ENCODE results near the gene DLGAP4. TPM values are rescaled to one million over a fixed set of nuclear protein-coding genes. Genes with fewer than 3 reads are reported as not detected.

The DLGAP4 gene
- total and polyA plus RNA-seq, 2 of the 13 experiments (the other 11 are each of a cell fraction or from before 2014, with no cell fraction given) = 15.2 to 26.7 TPM

DNA sequence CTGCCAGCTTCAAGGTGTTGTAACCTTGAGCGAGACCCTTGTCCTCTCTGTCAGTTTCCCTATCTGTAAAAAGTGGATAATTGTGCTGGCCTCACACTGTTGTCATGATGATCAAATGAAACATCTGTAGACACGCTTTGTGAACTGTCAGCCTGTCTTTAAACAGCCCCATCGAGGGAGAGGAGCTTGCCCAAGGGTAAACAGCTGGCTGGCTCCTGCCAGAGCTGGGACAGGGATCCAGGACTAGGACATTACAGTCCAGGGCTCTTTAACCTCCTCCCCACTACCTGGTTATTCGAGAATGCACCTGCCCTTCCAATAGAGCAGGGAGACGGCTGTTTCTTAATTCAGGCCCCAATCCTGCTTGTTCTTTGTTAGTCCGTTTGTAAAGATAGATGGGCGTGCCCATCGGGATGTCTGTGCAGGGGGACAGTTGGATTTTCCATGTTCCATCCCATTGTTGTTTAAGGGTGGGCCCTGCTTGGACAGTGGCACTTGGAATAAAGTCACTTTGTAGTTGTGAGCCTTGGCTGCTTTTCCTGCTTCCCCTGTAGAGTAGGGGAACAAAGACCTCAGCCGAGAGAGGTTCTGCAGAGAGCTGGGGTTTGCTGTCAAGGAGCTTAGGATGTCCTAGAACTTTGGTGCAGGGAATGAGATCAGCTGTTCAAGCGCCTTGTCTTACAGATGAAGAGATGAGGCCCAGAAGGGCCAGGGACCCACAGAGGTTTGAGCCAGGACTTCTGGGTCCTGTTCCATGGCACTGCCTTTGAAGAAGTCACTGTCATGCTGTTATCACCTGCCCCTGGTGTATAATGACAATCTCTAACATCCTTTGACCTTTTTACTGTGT lies 157.3 kb downstream of the DLGAP4 start (continued):
- TF ChIP-seq MEF2D (CRISPR knock-in tag; IDR thresholded peaks at IDR 0.05) = no peak
- 0 out of 2 replicates have a peak, but pooled peaks have one; percentile 39 for TF ChIP-seq ZNF441 (CRISPR knock-in tag; IDR thresholded peaks at IDR 0.05; ENCODE audit: borderline replicate concordance)
- TF ChIP-seq ZNF101 (CRISPR knock-in tag; IDR thresholded peaks at IDR 0.05; ENCODE audit: borderline replicate concordance, low read depth) = 0 out of 2 replicates have a peak, but pooled peaks have one; percentile 28
- no peak for TF ChIP-seq AGO1 (IDR thresholded peaks at IDR 0.05; ENCODE audit: low read depth, low read length, poor library complexity, severe bottlenecking)

GRCh38 chr20:36465109-36466080 lies 159.3 kb downstream of the DLGAP4 start:
- Histone ChIP-seq H3K4me2 (ENCODE audit: low read depth, low read length) (peak overlapping the region; percentile 35), H3K9ac (ENCODE audit: insufficient read depth, low read depth, low read length) (no peak overlapping the region), H2AFZ (ENCODE audit: low read length) (no peak overlapping the region), H3K4me1 (ENCODE audit: insufficient read depth, low read length) (peaks cover 85% of the 10 kb centered on the region), H3K36me3 (replicated peaks in 1 of 2; ENCODE audit: control insufficient read depth in 1 of 2, insufficient read depth in 2 of 2, low read length in 2 of 2) (peaks cover 0 to 4% of the 10 kb centered on the region in 2 experiments; a peak in 2 of 5 replicates), H3K27me3 (ENCODE audit: control insufficient read depth in 1 of 2, insufficient read depth in 2 of 2, low read length in 2 of 2) (no peaks in the 10 kb centered on the region; a peak in 1 of 5 replicates), H3K79me2 (ENCODE audit: insufficient read depth, low read length) (peaks cover 55% of the 10 kb centered on the region), H3K27ac (ENCODE audit: extremely low read length, insufficient read depth, low read length) (no peak overlapping the region), H3K9me3 (ENCODE audit: low read length) (no peaks in the 10 kb centered on the region), H3K4me3 (replicated peaks in 1 of 3; ENCODE audit: insufficient read depth in 1 of 3, low read depth in 2 of 3, low read length in 3 of 3) (no peak overlapping the region), H4K20me1 (ENCODE audit: insufficient read depth, low read length) (peaks cover 44% of the 10 kb centered on the region)
- 75% methylated on average over 12 of the region's 12 CpGs for WGBS (ENCODE audit: low lambda C conversion rate)
- POLR2A ChIA-PET = interaction anchor here (0.5 to 1.5 kb wide), 4 partner anchors 8 to 280 kb away, joined by 3 read pairs; no protein-coding TSS in a partner anchor
- no TSS peak for BruUV-seq (replicated peaks)
- FAIRE-seq = no peak
- no peak for ATAC-seq
- intact Hi-C loops (cut with micrococcal nuclease; ENCODE audit: unreplicated experiment) (loop anchor here (10.0 kb wide), 1 partner anchor 109 kb away; the partner anchor contains the start of gene TGIF2), in situ Hi-C loops (cut with HindIII; ENCODE audit: extremely low pct_ligation_motif_present, low pct_unique_long_range_greater_than_20kb) (no loop called here)
- peak; percentile 66 for DNase-seq (ENCODE audit: low spot score)
- CTCF ChIA-PET (ENCODE audit: low intra/inter-chr PET ratio, low total read pairs) = no interaction called here
- TF ChIP-seq CBX1 (IDR thresholded peaks at IDR 0.05; ENCODE audit: low read depth) (no peak), ZMYM3 (CRISPR knock-in tag; IDR thresholded peaks at IDR 0.05) (no peak), ZNF296 (CRISPR knock-in tag; conservative IDR thresholded peaks at IDR 0.05) (0 out of 2 replicates have a peak, but pooled peaks have one; percentile 21), SMAD9 (CRISPR knock-in tag; IDR thresholded peaks at IDR 0.05) (no peak), GLMP (CRISPR knock-in tag; IDR thresholded peaks at IDR 0.05; ENCODE audit: borderline replicate concordance) (no peak), SOX5 (CRISPR knock-in tag; IDR thresholded peaks at IDR 0.05; ENCODE audit: borderline replicate concordance) (peak; percentile 80), ZNF720 (CRISPR knock-in tag; IDR thresholded peaks at IDR 0.05) (no peak), TEAD3 (CRISPR knock-in tag; optimal IDR thresholded peaks at IDR 0.05; ENCODE audit: borderline replicate concordance) (peak; percentile 27), RAD51 (IDR thresholded peaks at IDR 0.05; ENCODE audit: borderline replicate concordance) (no peak), KLF15 (CRISPR knock-in tag; IDR thresholded peaks at IDR 0.05; ENCODE audit: borderline replicate concordance) (no peak), ZBTB33 (CRISPR knock-in tag; IDR thresholded peaks at IDR 0.05) (0 out of 2 replicates have a peak, but pooled peaks have one; percentile 4)
- TF ChIP-seq, protein P1, sequence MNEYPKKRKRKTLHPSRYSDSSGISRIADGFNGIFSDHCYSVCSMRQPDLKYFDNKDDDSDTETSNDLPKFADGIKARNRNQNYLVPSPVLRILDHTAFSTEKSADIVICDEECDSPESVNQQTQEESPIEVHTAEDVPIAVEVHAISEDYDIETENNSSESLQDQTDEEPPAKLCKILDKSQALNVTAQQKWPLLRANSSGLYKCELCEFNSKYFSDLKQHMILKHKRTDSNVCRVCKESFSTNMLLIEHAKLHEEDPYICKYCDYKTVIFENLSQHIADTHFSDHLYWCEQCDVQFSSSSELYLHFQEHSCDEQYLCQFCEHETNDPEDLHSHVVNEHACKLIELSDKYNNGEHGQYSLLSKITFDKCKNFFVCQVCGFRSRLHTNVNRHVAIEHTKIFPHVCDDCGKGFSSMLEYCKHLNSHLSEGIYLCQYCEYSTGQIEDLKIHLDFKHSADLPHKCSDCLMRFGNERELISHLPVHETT (CRISPR knock-in tag; conservative IDR thresholded peaks at IDR 0.05) = no peak

Measured in HepG2 (cell line).